GM21360 (cell line): ENCODE measurements around the gene RABGGTB.
"Not testable (repeated sequence)": the region's sequence is repeated elsewhere in the genome, so short reads cannot be mapped to it uniquely, and the experiment has no call there.

Source experiments
- ATAC-seq: cut with Tn5 transposase; IDR thresholded peaks from one replicate; pipeline ENCODE4 v1.9.1; 2021; ENCODE audit warnings: mild to moderate bottlenecking, moderate library complexity; ENCODE audit not compliant: unreplicated experiment

The RABGGTB gene

DNA sequence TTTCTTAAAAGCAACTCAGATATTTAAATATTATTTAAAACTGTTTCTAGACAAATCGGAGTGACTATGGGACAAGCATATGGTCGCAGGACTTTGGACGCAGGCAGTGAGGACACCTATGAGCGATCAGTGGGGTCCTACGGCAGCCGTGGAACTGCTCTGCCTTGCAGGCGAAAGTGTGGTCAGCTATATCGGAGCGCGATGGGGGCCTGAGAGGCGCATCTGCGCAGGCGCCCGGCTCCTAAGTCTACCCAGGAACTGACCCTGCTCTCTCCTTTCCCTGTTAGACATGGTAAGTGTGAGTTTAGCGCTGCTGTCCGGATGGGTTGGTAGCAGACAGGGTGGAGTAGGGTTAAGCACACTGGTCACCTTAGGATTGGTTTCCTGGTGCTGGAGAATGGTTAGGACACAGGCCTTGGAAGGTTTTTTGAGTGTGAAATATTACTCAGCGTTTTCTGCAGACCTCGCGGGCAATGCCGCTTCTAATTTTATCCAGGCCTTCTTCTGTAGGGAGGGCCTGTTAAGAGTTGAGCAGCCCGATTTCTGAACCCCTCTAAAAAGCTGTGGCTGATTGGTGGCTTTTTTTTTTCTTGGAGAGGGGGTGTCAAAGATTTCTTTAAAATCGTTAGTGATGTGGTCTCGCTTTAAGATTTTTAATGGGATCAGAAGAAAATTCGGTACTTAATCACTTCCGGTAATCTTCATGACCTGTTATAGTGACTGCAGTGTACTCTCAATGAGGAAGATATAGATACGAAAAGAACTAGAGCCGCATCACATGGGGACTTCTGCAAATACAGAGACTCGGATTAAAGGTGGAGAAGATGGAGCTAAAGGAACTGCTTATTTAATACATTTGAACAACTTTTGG lies at the start of gene RABGGTB:
TSS of gene RABGGTB (plus strand) at position 274 of the 871 bp plus-strand sequence. CDS start at position 290, 16 bp downstream.
- ATAC-seq = peak; percentile 65

DNA sequence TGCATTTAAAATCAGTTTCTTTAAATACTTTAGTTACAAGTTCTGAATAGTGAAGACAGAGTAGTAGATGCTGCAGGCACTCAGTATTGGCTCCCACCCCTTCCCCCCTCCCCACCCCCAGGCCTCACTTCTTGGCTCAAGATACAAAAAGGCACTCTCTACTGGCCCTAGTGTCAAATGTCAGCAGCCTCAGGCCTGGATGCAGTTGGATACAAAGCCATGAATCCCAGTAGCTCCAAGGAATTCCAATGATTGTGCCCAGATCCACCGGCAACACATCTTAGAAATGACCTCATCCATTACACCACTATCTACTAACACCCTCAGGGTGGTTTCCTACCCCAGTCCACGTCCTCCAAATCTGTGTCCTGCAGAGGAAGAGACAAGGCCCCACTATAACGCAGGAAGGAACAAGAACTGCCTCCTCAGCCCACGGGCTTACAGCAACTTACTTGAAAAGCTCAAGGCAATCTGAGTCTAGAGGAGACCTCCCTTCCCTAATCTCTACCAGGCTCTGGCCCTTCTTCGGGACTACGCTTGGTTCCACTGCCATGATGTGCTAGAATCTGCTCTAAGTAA lies 43.9 kb upstream of the RABGGTB start:
- no peak for ATAC-seq

DNA sequence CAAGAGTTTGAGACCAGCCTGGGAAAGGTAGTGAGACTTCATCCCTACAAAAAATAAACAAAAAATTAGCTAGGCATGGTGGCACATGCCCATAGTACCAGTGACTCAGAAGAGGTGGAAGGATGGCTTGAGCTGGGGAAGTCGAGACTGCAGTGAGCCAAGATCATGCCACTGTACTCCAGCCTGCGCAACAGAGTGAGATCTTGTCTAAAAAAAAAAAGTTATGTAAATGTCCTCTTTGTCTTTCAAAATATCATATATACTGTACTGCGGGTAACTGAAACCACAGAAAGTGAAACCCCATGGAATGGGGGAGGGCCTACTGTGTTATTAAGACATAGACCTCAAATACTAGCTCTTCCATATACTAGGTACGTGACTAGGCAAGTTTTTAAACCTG lies 40.8 kb upstream of the RABGGTB start:
- peak; percentile 88 for ATAC-seq

DNA sequence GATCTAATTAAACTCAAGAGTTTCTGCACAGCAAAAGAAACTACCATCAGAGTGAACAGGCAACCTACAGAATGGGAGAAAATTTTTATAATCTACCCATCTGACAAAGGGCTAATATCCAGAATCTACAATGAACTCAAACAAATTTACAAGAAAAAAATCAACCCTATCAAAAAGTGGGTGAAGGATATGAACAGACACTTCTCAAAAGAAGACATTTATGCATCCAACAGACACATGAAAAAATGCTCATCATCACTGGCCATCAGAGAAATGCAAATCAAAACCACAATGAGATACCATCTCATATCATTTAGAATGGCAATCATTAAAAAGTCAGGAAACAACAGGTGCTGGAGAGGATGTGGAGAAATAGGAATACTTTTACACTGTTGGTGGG lies 28.8 kb upstream of the RABGGTB start:
- not testable (repeated sequence) for ATAC-seq

DNA sequence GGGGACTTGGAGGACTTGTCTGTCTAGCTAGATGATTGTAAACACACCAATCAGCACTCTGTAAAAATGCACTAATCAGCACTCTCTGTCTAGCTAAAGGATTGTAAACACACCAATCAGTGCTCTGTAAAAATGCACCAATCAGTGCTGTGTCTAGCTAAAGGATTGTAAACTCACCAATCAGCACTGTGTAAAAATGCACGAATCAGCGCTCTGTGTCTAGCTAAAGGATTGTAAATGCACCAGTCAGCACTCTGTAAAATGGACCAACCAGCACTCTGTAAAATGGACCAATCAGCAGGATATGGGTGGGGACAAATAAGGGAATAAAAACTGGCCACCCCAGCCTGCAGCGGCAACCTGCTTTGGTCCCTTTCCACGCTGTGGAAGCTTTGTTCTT lies 27.5 kb upstream of the RABGGTB start:
- ATAC-seq = not testable (repeated sequence)

DNA sequence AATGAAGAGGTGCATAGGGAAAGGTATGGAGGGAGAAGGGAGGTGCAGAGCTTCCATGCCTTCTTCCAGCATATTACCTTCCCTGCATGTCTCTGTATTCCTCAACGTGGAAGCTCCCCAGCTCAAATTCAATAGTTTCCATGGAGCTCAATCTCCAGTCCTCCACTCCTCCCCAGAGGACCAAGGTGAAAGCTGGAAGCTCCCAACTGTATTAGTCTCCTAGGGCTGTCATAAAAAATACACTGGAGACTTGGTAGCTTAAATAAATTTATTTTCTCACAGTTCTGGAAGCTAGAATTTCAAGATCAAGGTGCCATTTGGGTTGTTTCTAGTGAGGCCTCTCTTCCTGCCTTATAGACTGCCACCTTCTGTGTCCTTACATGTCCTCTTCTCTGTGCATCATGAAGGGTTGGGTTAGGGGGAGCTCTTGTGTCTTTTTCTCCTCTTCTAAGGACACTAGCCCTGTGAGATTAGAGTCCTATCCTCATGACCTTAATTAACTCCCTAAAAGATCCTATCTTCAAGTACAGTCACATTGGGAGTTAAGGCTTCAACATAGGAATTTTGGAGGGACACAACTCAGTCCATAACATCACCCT lies 21.9 kb upstream of the RABGGTB start:
- no peak for ATAC-seq

DNA sequence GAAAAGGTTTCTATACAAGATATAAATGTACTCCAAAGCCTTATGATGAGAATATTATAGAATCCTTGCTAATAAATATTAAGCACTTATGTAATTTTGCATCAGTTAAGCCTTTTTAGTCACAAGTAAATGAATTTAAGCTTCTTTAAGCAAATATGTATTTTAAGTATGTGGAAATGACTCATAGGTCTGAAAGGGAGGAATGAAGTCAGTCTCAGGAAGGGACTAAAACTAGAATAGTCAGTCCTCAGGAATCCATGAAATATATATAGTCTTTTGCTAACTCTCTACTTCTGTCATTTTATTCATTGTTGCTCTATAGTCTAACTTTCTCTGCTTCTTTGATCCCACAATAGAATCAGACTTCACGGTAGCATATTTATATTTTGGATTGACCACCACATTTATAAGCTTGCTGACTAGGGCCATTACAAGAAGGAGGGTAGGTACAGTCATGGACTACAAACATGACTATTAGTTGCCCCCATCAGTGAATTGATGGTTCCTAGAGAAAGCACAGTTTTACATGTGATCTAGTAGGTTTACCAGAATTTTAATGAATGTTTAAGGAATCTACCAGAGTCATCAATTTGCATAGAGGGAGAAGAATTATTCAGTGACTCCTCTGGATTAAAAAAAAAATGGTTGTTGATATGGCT lies 20.2 kb upstream of the RABGGTB start:
- ATAC-seq = no peak

DNA sequence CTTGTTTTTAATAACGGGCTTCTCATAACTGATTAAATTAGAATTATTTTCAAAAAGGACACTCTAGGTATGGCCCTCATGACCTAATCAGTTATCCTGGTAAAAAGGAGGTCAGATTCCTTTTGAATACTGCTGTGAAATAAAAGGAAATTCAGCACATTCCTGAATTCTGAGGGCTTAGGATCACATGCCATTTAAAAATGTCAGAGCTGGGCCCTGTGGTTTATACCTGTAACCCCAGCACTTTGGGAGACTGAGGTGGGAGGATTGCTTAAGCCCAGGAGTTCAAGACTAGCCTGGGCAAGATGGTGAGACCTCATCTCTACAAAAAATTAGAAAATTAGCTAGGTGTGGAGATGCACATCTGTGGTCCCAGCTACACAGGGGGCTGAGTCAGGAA lies 18.0 kb upstream of the RABGGTB start:
- no peak for ATAC-seq

DNA sequence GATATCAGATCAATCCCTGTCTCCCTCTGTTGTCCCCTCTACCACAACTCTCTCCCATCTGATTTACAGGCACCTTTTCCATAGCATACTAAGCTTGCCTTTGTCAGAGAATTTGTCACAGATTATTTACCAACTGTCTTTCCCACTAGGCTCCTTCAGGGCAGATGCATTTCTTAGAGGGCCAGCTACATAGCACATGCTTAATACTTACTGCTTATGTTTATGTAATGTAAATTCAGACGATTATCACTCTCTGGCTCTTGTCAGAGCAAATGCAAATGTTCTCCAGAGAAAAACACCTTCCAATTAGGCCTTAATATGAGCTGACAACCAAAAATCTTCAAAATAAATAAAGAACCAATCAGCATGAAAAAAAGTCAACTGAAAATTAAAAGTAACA lies 15.3 kb upstream of the RABGGTB start:
- no peak for ATAC-seq

DNA sequence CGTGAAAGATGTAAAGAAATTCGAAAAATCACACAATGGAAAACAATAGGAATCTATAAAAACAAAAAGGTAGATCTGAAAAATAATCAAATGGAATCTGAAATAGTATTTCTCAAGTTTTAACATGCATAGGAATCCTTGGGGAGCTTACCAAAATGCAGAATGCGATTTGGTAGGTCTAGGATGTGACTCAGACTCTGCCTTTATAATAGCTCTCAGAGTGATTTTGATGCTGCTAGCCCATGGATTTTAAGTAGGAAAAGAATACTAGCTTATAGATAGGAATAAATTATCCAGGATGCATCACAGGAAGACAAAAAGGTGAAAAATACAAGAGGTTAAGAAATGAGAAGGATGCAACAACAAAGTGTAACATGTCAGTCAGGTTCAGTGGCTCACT lies 14.1 kb upstream of the RABGGTB start:
- no peak for ATAC-seq

DNA sequence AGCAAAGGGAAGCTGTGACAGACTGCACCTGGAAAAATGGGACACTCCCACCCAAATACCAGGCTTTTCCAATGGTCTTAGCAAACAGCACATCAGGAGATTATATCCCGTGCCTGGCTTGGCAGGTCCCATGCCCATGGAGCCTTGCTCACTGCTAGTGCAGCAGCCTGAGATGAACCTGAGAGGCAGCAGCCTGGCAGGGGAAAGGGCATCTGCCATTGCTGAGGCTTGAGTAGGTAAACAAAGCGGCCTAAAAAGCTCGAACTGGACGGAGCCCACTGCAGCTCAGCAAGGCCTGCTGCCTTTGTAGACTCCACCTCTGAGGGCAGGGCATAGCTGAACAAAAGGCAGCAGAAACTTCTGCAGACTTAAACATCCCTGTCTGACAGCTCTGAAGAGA lies 8.2 kb upstream of the RABGGTB start:
- ATAC-seq = not testable (repeated sequence)

DNA sequence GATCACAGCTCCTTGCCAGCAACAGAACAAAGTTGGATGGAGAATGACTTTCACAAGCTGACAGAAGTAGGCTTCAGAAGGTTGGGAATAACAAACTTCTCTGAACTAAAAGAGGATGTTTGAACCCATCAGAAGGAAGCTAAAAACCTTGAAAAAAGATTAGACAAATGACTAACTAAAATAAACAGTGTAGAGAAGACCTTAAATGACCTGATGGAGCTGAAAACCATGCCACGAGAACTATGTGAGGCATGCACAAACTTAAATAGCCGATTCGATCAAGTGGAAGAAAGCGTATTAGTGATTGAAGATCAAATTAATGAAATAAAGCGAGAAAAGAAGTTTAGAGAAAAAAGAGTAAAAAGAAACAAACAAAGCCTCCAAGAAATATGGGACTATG lies 7.4 kb upstream of the RABGGTB start:
- ATAC-seq = not testable (repeated sequence)

DNA sequence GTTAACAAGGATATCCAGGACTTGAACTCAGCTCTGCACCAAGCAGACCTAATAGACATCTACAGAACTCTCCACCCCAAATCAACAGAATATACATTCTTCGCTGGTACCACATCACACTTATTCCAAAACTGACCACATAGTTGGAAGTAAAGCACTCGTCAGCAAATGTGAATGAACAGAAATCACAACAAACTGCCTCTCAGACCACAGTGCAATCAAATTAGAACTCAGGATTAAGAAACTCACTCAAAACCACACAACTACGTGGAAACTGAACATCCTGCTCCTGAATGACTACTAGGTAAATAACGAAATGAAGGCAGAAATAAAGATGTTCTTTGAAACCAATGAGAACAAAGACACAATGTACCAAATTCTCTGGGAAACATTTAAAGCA lies 5.9 kb upstream of the RABGGTB start:
- ATAC-seq = not testable (repeated sequence)

DNA sequence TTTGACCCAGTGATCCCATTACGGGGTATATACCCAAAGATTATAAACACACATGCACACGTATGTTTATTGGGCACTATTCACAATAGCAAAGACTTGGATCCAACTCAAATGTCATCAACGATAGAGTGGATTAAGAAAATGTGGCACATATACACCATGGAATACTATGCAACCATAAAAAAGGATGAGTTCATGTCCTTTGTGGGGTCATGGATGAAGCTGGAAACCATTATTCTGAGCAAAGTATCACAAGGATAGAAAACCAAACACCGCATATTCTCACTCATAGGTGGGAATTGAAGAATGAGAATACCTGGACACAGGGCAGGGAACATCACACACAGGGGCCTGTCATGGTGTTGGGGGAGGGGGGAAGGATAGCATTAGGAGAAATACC lies 2.1 kb upstream of the RABGGTB start:
- ATAC-seq = not testable (repeated sequence)

DNA sequence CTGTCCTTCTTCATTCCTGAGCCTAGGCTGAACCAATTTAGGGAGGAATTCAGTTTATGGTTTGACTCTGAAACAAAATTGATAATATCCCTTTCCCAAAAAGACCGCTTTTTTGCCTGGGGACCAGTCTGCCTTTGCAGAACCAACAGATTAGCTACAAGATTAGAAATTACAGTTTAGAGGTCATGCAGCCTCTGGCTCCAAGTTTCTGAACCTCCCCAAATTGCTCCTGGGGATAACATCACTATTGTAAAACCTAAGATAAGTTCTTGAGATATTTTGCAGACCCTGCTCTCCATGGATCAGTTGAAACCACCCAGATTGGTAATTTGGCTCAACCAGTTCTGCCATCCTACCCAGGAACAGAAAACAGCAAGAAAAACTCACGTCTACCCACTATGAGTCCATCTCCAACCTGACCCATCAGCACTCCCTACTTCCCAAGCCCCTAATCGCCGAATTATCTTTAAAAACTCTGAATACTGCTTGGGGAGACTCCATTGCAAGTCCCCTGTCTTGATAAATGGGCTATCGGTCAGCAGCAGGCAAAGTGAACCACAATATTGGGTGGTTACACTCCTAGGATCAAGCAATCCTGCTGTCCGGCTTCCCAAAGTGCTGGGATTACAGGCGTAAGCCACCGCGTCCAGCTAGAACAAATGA lies 605 bp upstream of the RABGGTB start:
- ATAC-seq = peak; percentile 9

DNA sequence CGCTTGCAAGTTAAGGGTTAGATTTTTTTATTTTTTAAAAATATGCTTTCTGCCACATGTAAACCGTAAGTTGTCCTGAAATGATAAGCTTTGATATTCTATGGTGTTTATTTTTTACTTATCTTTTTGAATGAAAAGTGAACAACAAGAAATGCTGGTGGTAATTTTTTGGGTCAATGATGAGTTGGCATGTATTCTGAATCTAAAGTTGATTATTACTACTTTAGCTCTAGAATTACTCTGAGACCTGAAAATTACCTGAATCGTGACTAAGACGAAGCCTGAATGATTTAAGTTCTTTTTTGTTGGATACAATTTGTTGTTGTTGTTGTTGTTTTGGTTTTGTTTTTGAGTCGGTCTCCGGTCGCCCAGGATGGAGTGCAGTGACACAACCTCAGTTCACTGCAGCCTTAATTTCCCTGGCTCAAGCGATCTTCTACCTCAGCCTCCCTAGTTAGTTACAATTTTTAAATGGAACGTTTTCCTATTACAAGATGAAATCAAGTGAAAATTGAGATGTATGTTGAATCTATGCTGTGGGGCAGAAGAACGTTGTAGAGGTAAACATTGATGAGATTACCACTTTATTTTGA lies 941 bp downstream of the RABGGTB start:
- no peak for ATAC-seq

DNA sequence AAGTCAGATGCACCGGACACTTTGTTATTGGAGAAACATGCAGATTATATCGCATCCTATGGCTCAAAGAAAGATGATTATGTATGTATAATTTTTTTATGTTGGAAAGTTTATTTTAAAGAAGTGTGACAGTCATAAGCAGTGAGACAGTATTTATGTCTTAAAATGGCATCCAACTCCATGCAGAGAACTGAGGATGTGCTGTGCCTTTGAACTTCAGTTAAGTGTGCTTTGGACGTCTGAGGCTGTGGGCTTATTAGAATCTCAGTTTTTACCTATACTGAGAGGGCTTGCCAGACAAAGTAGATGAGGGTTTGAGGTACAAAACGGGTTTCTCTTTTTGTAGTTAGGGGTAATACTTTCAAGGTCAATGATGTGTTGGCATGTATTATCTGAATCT lies 1.5 kb downstream of the RABGGTB start:
- no peak for ATAC-seq

DNA sequence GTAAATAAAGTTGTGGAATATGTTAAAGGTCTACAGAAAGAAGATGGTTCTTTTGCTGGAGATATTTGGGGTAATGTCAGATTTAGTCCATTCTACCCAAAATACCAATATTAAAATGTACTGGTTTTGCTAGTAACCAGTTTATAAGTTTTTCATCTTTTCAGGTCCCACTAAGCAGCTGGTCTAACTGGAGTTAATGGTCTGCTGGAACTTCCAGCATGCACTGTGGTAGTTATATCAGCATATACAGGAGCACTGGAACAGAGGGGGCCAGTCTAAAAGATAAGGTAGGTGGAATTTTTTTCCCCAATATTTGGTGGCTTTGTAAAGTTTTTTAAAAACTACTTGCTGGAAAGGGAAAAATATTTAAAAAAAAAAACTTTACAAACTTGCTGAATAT lies 3.9 kb downstream of the RABGGTB start:
- ATAC-seq = no peak

DNA sequence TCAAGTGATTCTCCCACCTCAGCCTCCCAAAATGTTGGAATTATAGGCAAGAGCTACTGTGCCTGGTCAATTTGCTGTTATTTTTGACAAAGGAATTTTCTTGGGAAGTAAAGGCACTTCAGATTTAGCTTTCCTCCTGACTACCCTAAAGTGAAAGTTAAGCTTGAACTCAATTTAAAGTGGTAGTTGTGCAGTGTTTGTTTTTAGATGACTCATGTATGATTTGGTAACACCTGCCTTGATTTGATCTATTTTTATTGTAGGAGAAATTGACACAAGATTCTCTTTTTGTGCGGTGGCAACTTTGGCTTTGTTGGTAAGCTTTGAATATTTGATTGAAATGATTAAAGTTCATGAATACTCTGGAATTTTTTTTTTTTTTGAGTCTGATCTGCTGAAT lies 5.0 kb downstream of the RABGGTB start:
- no peak for ATAC-seq

DNA sequence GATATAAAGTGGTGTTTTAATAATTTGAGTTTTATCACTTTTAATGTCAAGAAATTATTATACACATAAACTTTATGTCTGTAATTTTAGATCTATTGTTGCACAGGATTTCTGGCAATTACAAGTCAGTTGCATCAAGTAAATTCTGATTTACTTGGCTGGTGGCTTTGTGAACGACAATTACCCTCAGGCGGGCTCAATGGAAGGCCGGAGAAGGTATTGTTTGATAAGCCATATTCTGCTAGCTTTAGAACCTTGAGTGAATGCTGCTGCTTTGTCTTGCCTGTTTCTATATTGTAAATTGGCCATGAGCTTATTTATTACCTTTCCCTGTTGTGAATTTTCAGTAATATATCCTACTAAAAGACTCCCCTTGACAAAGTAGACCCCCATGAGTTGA lies 6.0 kb downstream of the RABGGTB start:
- no peak for ATAC-seq

DNA sequence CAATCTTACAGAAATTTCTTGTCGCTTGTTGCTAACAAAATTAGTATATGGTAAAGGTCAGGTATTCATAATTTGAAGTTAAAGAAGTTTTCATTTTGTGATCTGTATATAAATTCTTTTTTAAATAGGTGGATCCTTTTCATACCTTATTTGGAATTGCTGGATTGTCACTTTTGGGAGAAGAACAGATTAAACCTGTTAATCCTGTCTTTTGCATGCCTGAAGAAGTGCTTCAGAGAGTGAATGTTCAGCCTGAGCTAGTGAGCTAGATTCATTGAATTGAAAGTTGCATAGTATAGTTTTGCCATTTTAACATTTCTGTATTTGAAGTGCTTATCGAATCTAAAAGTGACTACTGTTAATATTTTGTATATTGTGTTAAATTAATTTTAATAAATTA lies 8.3 kb downstream of the RABGGTB start:
- ATAC-seq = no peak
